IMR-90 (cell line): ENCODE measurements around the gene HIRA. TPM values are rescaled to one million over a fixed set of nuclear protein-coding genes. Genes with fewer than 3 reads are reported as not detected.

Experiments used
- ATAC-seq: fragments of 200-7000 bp; cut with Tn5 transposase; 2 replicates; pipeline ENCODE4 v1.9.1; 2020; ENCODE audit warnings: low read depth, mild to moderate bottlenecking, moderate library complexity
- BruUV-seq: library from RNA; stranded (reverse); fragments of 400-500 nt; replicated peaks from 2 replicates; lab custom pipeline; 2021; lab: Mats Ljungman, UMichigan
- CTCF ChIA-PET: fragments of 300-600 bp; formaldehyde crosslinking; extraction: SDS; loops from one replicate; lab custom pipeline; 2021; ENCODE audit warnings: antibody characterized with exemption; lab: Yijun Ruan, JAX
- POLR2A ChIA-PET: fragments of 300-600 bp; sonication (Branson Sonifier 250); formaldehyde crosslinking; loops from one replicate; lab custom pipeline; 2022; ENCODE audit warnings: antibody characterized with exemption; ENCODE audit not compliant: unreplicated experiment; lab: Charles Lee
- DNase-seq: peaks from one replicate; pipeline ENCODE4 v3.0.0; 2013
- H2AFZ ChIP-seq: replicated peaks from 2 replicates; pipeline ENCODE3; 2013; ENCODE audit warnings: low read length, mild to moderate bottlenecking; ENCODE audit not compliant: poor library complexity
- H2AK5ac ChIP-seq: 2 replicates; pipeline ENCODE4 v1.6.1; 2013; ENCODE audit warnings: low read depth, low read length, inconsistent platforms
- H2AK9ac ChIP-seq: replicated peaks from 2 replicates; pipeline ENCODE3; 2013; ENCODE audit warnings: mild to moderate bottlenecking, low read depth, low read length, moderate library complexity; ENCODE audit not compliant: poor library complexity
- H2BK120ac ChIP-seq: 2 replicates; pipeline ENCODE4 v1.6.1; 2013; ENCODE audit warnings: low read depth, low read length, inconsistent platforms
- H2BK15ac ChIP-seq: 3 replicates; pipeline ENCODE4 v1.6.1; 2013; ENCODE audit warnings: low read depth, low read length, inconsistent platforms
- H2BK20ac ChIP-seq: 2 replicates; pipeline ENCODE4 v1.6.1; 2013; ENCODE audit warnings: low read depth, mild to moderate bottlenecking, inconsistent platforms, low read length, moderate library complexity
- H2BK5ac ChIP-seq: 2 replicates; pipeline ENCODE4 v1.6.1; 2013; ENCODE audit warnings: mild to moderate bottlenecking, low read depth, low read length, inconsistent platforms; ENCODE audit not compliant: poor library complexity, severe bottlenecking
- H3K14ac ChIP-seq: replicated peaks from 2 replicates; pipeline ENCODE4 v1.6.1; 2013; ENCODE audit warnings: low read depth, low read length, inconsistent platforms
- H3K18ac ChIP-seq: 2 replicates; pipeline ENCODE4 v1.6.1; 2013; ENCODE audit warnings: low read depth, low read length, control low read depth
- H3K23ac ChIP-seq: 2 replicates; pipeline ENCODE4 v1.6.1; 2013; ENCODE audit warnings: low read depth, low read length, inconsistent platforms
- H3K27ac ChIP-seq: 2 replicates; pipeline ENCODE4 v1.5.1; 2013; ENCODE audit warnings: mild to moderate bottlenecking, control low read depth, low read length; ENCODE audit not compliant: insufficient read depth
- H3K27me3 ChIP-seq: 2 replicates; pipeline ENCODE4 v1.6.1; 2013; ENCODE audit warnings: low read length; ENCODE audit not compliant: control insufficient read depth, insufficient read depth
- H3K36me3 ChIP-seq: 2 replicates; pipeline ENCODE4 v1.6.1; 2013; ENCODE audit warnings: low read length, mixed read lengths; ENCODE audit not compliant: control insufficient read depth, insufficient read depth
- H3K4ac ChIP-seq: 2 replicates; pipeline ENCODE4 v1.6.1; 2013; ENCODE audit warnings: low read depth, low read length, inconsistent platforms
- H3K4me1 ChIP-seq: 2 replicates; pipeline ENCODE4 v1.6.1; 2013; ENCODE audit warnings: low read length, mixed read lengths; ENCODE audit not compliant: control insufficient read depth, insufficient read depth
- H3K4me2 ChIP-seq: 2 replicates; pipeline ENCODE4 v1.6.1; 2013; ENCODE audit warnings: low read depth, mild to moderate bottlenecking, control low read depth, low read length, moderate library complexity
- H3K4me3 ChIP-seq: 2 replicates; pipeline ENCODE4 v1.5.1; 2013; ENCODE audit warnings: low read depth, mild to moderate bottlenecking, control low read depth, low read length, moderate library complexity; ENCODE audit not compliant: insufficient read depth
- H3K56ac ChIP-seq: 2 replicates; pipeline ENCODE4 v1.6.1; 2013; ENCODE audit warnings: low read length, inconsistent platforms; ENCODE audit not compliant: insufficient read depth; ENCODE audit errors: extremely low read depth
- H3K79me1 ChIP-seq, 2 experiments: 2 replicates each; pipeline ENCODE4 v1.6.1; 2013; ENCODE audit warnings: low read length in 2 of 2, inconsistent platforms in 1 of 2, low read depth in 1 of 2
- H3K9ac ChIP-seq: 2 replicates; pipeline ENCODE4 v1.6.1; 2013; ENCODE audit warnings: low read depth, low read length, control low read depth
- H3K9me1 ChIP-seq: 2 replicates; pipeline ENCODE4 v1.6.1; 2013; ENCODE audit warnings: low read length, inconsistent platforms; ENCODE audit not compliant: insufficient read depth
- H3K9me3 ChIP-seq: 2 replicates; pipeline ENCODE4 v1.6.1; 2013; ENCODE audit warnings: low read length; ENCODE audit not compliant: control insufficient read depth, insufficient read depth
- H4K20me1 ChIP-seq: 2 replicates; pipeline ENCODE4 v1.6.1; 2013; ENCODE audit warnings: low read length, inconsistent platforms; ENCODE audit not compliant: insufficient read depth
- H4K5ac ChIP-seq: 2 replicates; pipeline ENCODE4 v1.6.1; 2013; ENCODE audit warnings: mild to moderate bottlenecking, low read depth, low read length, control low read depth
- H4K8ac ChIP-seq, 2 experiments: 2 replicates each; pipeline ENCODE4 v1.6.1; 2013; ENCODE audit warnings: low read depth in 2 of 2, low read length in 2 of 2, control low read depth in 1 of 2, inconsistent platforms in 1 of 2
- H4K91ac ChIP-seq: 2 replicates; pipeline ENCODE4 v1.6.1; 2013; ENCODE audit warnings: low read depth, low read length, inconsistent platforms; ENCODE audit not compliant: insufficient read depth
- BHLHE40 ChIP-seq: fragments of 150-350 bp; IDR thresholded peaks from 2 replicates; pipeline ENCODE4 v1.6.1; 2016; ENCODE audit warnings: mild to moderate bottlenecking, low read depth, low read length
- CEBPB ChIP-seq: IDR thresholded peaks from 2 replicates; pipeline ENCODE4 v1.6.1; 2012; ENCODE audit warnings: low read depth, low read length, improper control_type of control experiment
- CHD1 ChIP-seq: IDR thresholded peaks from 2 replicates; pipeline ENCODE4 v1.6.1; 2012; ENCODE audit warnings: low read depth, low read length, improper control_type of control experiment
- ELK1 ChIP-seq: fragments of 150-350 bp; IDR thresholded peaks from 2 replicates; pipeline ENCODE4 v1.6.1; 2016; ENCODE audit warnings: low read depth, mild to moderate bottlenecking, low read length, moderate library complexity, borderline replicate concordance
- FOS ChIP-seq: fragments of 150-350 bp; IDR thresholded peaks from 2 replicates; pipeline ENCODE4 v1.6.1; 2016; ENCODE audit warnings: low read depth, low read length
- MAZ ChIP-seq: IDR thresholded peaks from 2 replicates; pipeline ENCODE4 v1.6.1; 2012; ENCODE audit warnings: low read depth, mild to moderate bottlenecking, low read length, improper control_type of control experiment, moderate library complexity, borderline replicate concordance
- MXI1 ChIP-seq: IDR thresholded peaks from 2 replicates; pipeline ENCODE4 v1.6.1; 2012; ENCODE audit warnings: low read depth, mild to moderate bottlenecking, low read length, moderate library complexity, borderline replicate concordance
- NFE2L2 ChIP-seq: fragments of 150-350 bp; IDR thresholded peaks from 2 replicates; pipeline ENCODE4 v1.6.1; 2016; ENCODE audit warnings: low read depth, mild to moderate bottlenecking, low read length
- POLR2A ChIP-seq: IDR thresholded peaks from 2 replicates; pipeline ENCODE4 v1.6.1; 2012; ENCODE audit warnings: mild to moderate bottlenecking, low read depth, low read length
- RCOR1 ChIP-seq: IDR thresholded peaks from 2 replicates; pipeline ENCODE4 v1.6.1; 2012; ENCODE audit warnings: mild to moderate bottlenecking, low read length, improper control_type of control experiment; ENCODE audit not compliant: insufficient replicate concordance
- RFX5 ChIP-seq: IDR thresholded peaks from 2 replicates; pipeline ENCODE4 v1.8.0; 2012; ENCODE audit warnings: low read depth, mild to moderate bottlenecking, low read length, moderate library complexity
- SMC3 ChIP-seq: fragments of 150-350 bp; IDR thresholded peaks from 2 replicates; pipeline ENCODE4 v1.6.1; 2016; ENCODE audit warnings: low read depth, mild to moderate bottlenecking, antibody characterized with exemption, low read length, moderate library complexity
- USF2 ChIP-seq: fragments of 150-350 bp; IDR thresholded peaks from 2 replicates; pipeline ENCODE4 v1.6.1; 2017; ENCODE audit warnings: mild to moderate bottlenecking, antibody characterized with exemption, low read length, low read depth
- WGBS, 2 experiments: methylation state at CpG; one replicate each; pipeline versions ENCODE4 v1.1.5 to v1.1.7; 2013; ENCODE audit warnings: missing lambda C conversion rate in 2 of 2; ENCODE audit not compliant: insufficient read length in 1 of 2; ENCODE audit errors: extremely low coverage in 2 of 2; 5-methylcytosine and 5-hydroxymethylcytosine counted together
- dilution Hi-C: fragments of 300-500 bp; cut with HindIII; formaldehyde crosslinking; loops from one replicate; pipeline ENCODE4 v1.14.3; 2018; ENCODE audit warnings: low sequenced_read_pairs; ENCODE audit not compliant: unreplicated experiment
- in situ Hi-C: fragments of 300-500 bp; cut with MboI; formaldehyde crosslinking; loops from 3 replicates; pipeline ENCODE4 v1.14.3; 2019; ENCODE audit warnings: low sequenced_read_pairs, inconsistent platforms, mixed read lengths
- intact Hi-C: fragments of 100-400 bp; cut with micrococcal nuclease; formaldehyde crosslinking; loops from 2 replicates; pipeline ENCODE4 v1.10.0; 2022
- polyA plus RNA-seq, 3 experiments: library from polyadenylated mRNA; depleted of rRNA; stranded (reverse); fragments of >200 nt; gene quantifications; 2 replicates each; pipeline ENCODE4 v1.2.3, GENCODE V29; 2012; ENCODE audit warnings: low replicate concordance in 1 of 3
- total RNA-seq: library from RNA; depleted of rRNA; stranded (reverse); fragments of >200 nt; gene quantifications from 2 replicates; pipeline ENCODE4 v1.2.3, GENCODE V29; 2012

Gene HIRA
- total and polyA plus RNA-seq, 2 of the 4 experiments (the other 2 are of a cell fraction): 14.5 to 24.2 TPM

GRCh38 chr22:19400881-19401280, 30.7 kb downstream of the HIRA start:
- POLR2A ChIA-PET: no interaction called here
- 96% methylated on average over 6 of the region's 6 CpGs; no CpG with 5 or more reads in 1 of the 2 experiments for WGBS, 2 experiments
- no peak overlapping the region for H3K9ac ChIP-seq
- no peak overlapping the region for H4K8ac ChIP-seq
- no peak overlapping the region for H3K4me3 ChIP-seq
- no peaks in the 10 kb centered on the region for H3K4me1 ChIP-seq
- peaks cover 2% of the 10 kb centered on the region; the same call in 1 of the 2 replicates for H4K20me1 ChIP-seq
- dilution Hi-C loops (no loop called here), intact Hi-C loops (no loop called here), in situ Hi-C loops (no loop called here)
- H3K9me3 ChIP-seq: no peaks in the 10 kb centered on the region
- no peak overlapping the region for H3K4ac ChIP-seq
- no peak overlapping the region for H3K27ac ChIP-seq
- H4K91ac ChIP-seq: no peak overlapping the region
- H3K56ac ChIP-seq: no peak overlapping the region
- BruUV-seq: no TSS peak
- H3K27me3 ChIP-seq: no peaks in the 10 kb centered on the region
- peaks cover 25 to 31% of the 10 kb centered on the region in 2 experiments for H3K79me1 ChIP-seq
- H2BK120ac ChIP-seq: no peak overlapping the region
- no peak overlapping the region for H2BK5ac ChIP-seq
- CTCF ChIA-PET: no interaction called here
- peaks cover 13% of the 10 kb centered on the region; the same call in 1 of the 2 replicates for H3K9me1 ChIP-seq
- H4K5ac ChIP-seq: no peak overlapping the region
- H3K18ac ChIP-seq: no peak overlapping the region
- no peak overlapping the region for H3K14ac ChIP-seq
- no peak overlapping the region for H2BK15ac ChIP-seq
- H2BK20ac ChIP-seq: no peak overlapping the region
- no peak overlapping the region for H2AK5ac ChIP-seq
- DNase-seq: no peak
- H2AK9ac ChIP-seq: no peak overlapping the region
- no peak for TF ChIP-seq BHLHE40
- no peak for TF ChIP-seq CHD1
- TF ChIP-seq ELK1: no peak
- TF ChIP-seq FOS: no peak
- no peak for TF ChIP-seq RCOR1
- no peak for TF ChIP-seq RFX5
- no peak for TF ChIP-seq MXI1
- TF ChIP-seq SMC3: no peak
- no peak for TF ChIP-seq CEBPB
- no peak for TF ChIP-seq USF2
- no peak for TF ChIP-seq NFE2L2
- no peak for TF ChIP-seq MAZ
- no peak for TF ChIP-seq POLR2A
- H2AFZ ChIP-seq: no peak overlapping the region
- no peak overlapping the region for H3K4me2 ChIP-seq
- no peak for ATAC-seq
- no peak overlapping the region for H3K23ac ChIP-seq
- peaks cover 45% of the 10 kb centered on the region for H3K36me3 ChIP-seq
